ENCODE results near the gene LIMS2.

LIMS2 gene

GRCh38 chr2:127620866-127621265 lies 54.5 kb downstream of the LIMS2 start:
- no peak for DNase-seq (ENCODE audit: low spot score)

GRCh38 chr2:127619877-127620705 lies 55.2 kb downstream of the LIMS2 start:
- no peak for DNase-seq (ENCODE audit: low spot score)

GRCh38 chr2:127619203-127619590 lies 56.1 kb downstream of the LIMS2 start:
- no peak for DNase-seq (ENCODE audit: low spot score)

- DNase-seq (ENCODE audit: low spot score), result no peak
Observed at GRCh38 chr2:127618551-127619202, 56.7 kb downstream of the LIMS2 start.

GRCh38 chr2:127615511-127616166 lies 59.7 kb downstream of the LIMS2 start:
- no peak for DNase-seq (ENCODE audit: low spot score)

- DNase-seq (ENCODE audit: low spot score), result no peak
Observed at GRCh38 chr2:127614731-127615130, 60.6 kb downstream of the LIMS2 start.

GRCh38 chr2:127614246-127614645 lies 61.1 kb downstream of the LIMS2 start:
- DNase-seq (ENCODE audit: low spot score), result no peak

- no peak for DNase-seq (ENCODE audit: low spot score)
Observed at GRCh38 chr2:127612111-127612822, 63.1 kb downstream of the LIMS2 start.

- no peak for DNase-seq (ENCODE audit: low spot score)
Observed at GRCh38 chr2:127611076-127611925, 64.0 kb downstream of the LIMS2 start.

GRCh38 chr2:127610561-127610960 lies 64.8 kb downstream of the LIMS2 start:
- DNase-seq (ENCODE audit: low spot score), result no peak

- DNase-seq (ENCODE audit: low spot score), result no peak
Observed at GRCh38 chr2:127609818-127610217, 65.5 kb downstream of the LIMS2 start.

- DNase-seq (ENCODE audit: low spot score), result no peak
Observed at GRCh38 chr2:127609031-127609751, 66.1 kb downstream of the LIMS2 start.

- DNase-seq (ENCODE audit: low spot score), result no peak
Observed at GRCh38 chr2:127608061-127609030, 67.0 kb downstream of the LIMS2 start.

- DNase-seq (ENCODE audit: low spot score), result no peak
Observed at GRCh38 chr2:127607399-127607908, 67.9 kb downstream of the LIMS2 start.

GRCh38 chr2:127606625-127607398 lies 68.5 kb downstream of the LIMS2 start:
- DNase-seq (ENCODE audit: low spot score), result no peak

GRCh38 chr2:127605691-127606263 lies 69.6 kb downstream of the LIMS2 start:
- DNase-seq (ENCODE audit: low spot score), result no peak

- no peak for DNase-seq (ENCODE audit: low spot score)
Observed at GRCh38 chr2:127604986-127605385, 70.3 kb downstream of the LIMS2 start.

GRCh38 chr2:127599211-127599610 lies 76.1 kb downstream of the LIMS2 start:
- DNase-seq (ENCODE audit: low spot score), result no peak
